Measurements from ENCODE around the gene SLC38A10. TPM values are rescaled to one million over a fixed set of nuclear protein-coding genes. Genes with fewer than 3 reads are reported as not detected.
A peak's percentile ranks its signal among the peaks of the same experiment; 100 is the strongest.

The SLC38A10 gene
- total RNA-seq, 2 experiments from 2014 or later: 56.0 to 147 TPM

DNA sequence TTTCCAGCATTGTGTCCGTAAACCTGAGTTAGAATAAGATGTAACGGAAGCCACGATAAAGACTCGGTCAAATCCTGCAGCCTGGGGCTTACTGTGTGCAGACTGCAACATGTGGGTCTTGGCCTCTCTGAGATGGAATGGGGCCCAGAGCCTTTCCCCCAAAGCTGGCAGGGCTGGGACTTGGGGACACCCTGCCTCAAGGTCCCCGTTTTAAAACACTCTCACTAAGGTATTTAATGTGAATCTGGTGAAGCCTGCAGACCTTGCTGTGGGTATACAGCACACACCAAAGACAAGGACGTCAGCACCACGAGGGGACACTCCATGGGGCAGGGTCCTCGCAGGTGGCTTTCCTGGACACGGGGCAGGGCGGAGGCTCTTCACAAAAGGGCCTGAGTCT lies 53.9 kb downstream of the SLC38A10 start:
- H3K9me3 ChIP-seq (ENCODE audit: low read length): no peaks in the 10 kb centered on the region
- TF ChIP-seq EZH2phosphoT487 (IDR thresholded peaks at IDR 0.05; ENCODE audit: borderline replicate concordance, low read depth, low read length) (no peak), CTCF (conservative IDR thresholded peaks at IDR 0.05; ENCODE audit: low read length) (no peak)
- no peak for DNase-seq (ENCODE audit: low spot score)
- H2AFZ ChIP-seq (ENCODE audit: low read length): no peak overlapping the region
- CTCF ChIA-PET (ENCODE audit: unreplicated experiment): no interaction called here
- H3K4me1 ChIP-seq (ENCODE audit: insufficient read depth, low read length, poor library complexity, severe bottlenecking): peaks cover 49% of the 10 kb centered on the region
- H3K27ac ChIP-seq (ENCODE audit: low read depth, low read length, poor library complexity, severe bottlenecking): peak overlapping the region; percentile 61
- peaks cover 30% of the 10 kb centered on the region for H3K79me2 ChIP-seq (ENCODE audit: insufficient read depth, low read depth, low read length)
- H4K20me1 ChIP-seq (ENCODE audit: insufficient read depth, low read length): peaks cover 5% of the 10 kb centered on the region; the same call in 1 of the 2 replicates
- no TSS peak for BruUV-seq (replicated peaks)
- no peaks in the 10 kb centered on the region for H3K9me2 ChIP-seq (ENCODE audit: insufficient read depth, low read length)
- intact Hi-C loops (cut with micrococcal nuclease; ENCODE audit: unreplicated experiment): loop anchor here (1.0 to 2.0 kb wide), 3 partner anchors 99 to 218 kb away; no protein-coding TSS in a partner anchor
- H3K4me3 ChIP-seq (ENCODE audit: low read depth, low read length, poor library complexity, severe bottlenecking): peak overlapping the region; percentile 79
- POLR2A ChIA-PET: no interaction called here
- peak overlapping the region; percentile 82 for H3K4me2 ChIP-seq (ENCODE audit: low read length)
- peaks cover 40% of the 10 kb centered on the region for H3K36me3 ChIP-seq (ENCODE audit: insufficient read depth, low read length)

- CTCF ChIA-PET (ENCODE audit: unreplicated experiment): interaction anchor here (1.2 kb wide), 1 partner anchor 98 kb away, joined by 7 read pairs; no protein-coding TSS in a partner anchor
Measured at GRCh38 chr17:81240761-81241160, 54.3 kb downstream of the SLC38A10 start.

More at GRCh38 chr17:81240761-81241160, 54.3 kb downstream of the SLC38A10 start:
- peaks cover 49% of the 10 kb centered on the region for H3K4me1 ChIP-seq (ENCODE audit: insufficient read depth, low read length, poor library complexity, severe bottlenecking)
- POLR2A ChIA-PET: no interaction called here
- DNase-seq (ENCODE audit: low spot score): peak; percentile 31
- no peaks in the 10 kb centered on the region for H3K9me3 ChIP-seq (ENCODE audit: low read length)
- peaks cover 5% of the 10 kb centered on the region; the same call in 1 of the 2 replicates for H4K20me1 ChIP-seq (ENCODE audit: insufficient read depth, low read length)
- peak overlapping the region; percentile 61 for H3K27ac ChIP-seq (ENCODE audit: low read depth, low read length, poor library complexity, severe bottlenecking)
- H3K4me3 ChIP-seq (ENCODE audit: low read depth, low read length, poor library complexity, severe bottlenecking): peak overlapping the region; percentile 79
- H2AFZ ChIP-seq (ENCODE audit: low read length): no peak overlapping the region
- BruUV-seq (replicated peaks): TSS peak; percentile 62
- H3K9me2 ChIP-seq (ENCODE audit: insufficient read depth, low read length): no peaks in the 10 kb centered on the region
- no peak for TF ChIP-seq CTCF (conservative IDR thresholded peaks at IDR 0.05; ENCODE audit: low read length)
- H3K36me3 ChIP-seq (ENCODE audit: insufficient read depth, low read length): peaks cover 36% of the 10 kb centered on the region
- peak overlapping the region; percentile 82 for H3K4me2 ChIP-seq (ENCODE audit: low read length)
- H3K79me2 ChIP-seq (ENCODE audit: insufficient read depth, low read depth, low read length): peaks cover 30% of the 10 kb centered on the region
- intact Hi-C loops (cut with micrococcal nuclease; ENCODE audit: unreplicated experiment): loop anchor here (1.0 to 2.0 kb wide), 3 partner anchors 98 to 218 kb away; no protein-coding TSS in a partner anchor

Measured in OCI-LY7 (cell line).